ENCODE data around the gene PLEKHN1. TPM values are rescaled to one million over a fixed set of nuclear protein-coding genes. Genes with fewer than 3 reads are reported as not detected.
A peak's percentile ranks its signal among the peaks of the same experiment; 100 is the strongest.

Gene PLEKHN1
- total RNA-seq, 1 donor from 2014 or later, result not detected

DNA sequence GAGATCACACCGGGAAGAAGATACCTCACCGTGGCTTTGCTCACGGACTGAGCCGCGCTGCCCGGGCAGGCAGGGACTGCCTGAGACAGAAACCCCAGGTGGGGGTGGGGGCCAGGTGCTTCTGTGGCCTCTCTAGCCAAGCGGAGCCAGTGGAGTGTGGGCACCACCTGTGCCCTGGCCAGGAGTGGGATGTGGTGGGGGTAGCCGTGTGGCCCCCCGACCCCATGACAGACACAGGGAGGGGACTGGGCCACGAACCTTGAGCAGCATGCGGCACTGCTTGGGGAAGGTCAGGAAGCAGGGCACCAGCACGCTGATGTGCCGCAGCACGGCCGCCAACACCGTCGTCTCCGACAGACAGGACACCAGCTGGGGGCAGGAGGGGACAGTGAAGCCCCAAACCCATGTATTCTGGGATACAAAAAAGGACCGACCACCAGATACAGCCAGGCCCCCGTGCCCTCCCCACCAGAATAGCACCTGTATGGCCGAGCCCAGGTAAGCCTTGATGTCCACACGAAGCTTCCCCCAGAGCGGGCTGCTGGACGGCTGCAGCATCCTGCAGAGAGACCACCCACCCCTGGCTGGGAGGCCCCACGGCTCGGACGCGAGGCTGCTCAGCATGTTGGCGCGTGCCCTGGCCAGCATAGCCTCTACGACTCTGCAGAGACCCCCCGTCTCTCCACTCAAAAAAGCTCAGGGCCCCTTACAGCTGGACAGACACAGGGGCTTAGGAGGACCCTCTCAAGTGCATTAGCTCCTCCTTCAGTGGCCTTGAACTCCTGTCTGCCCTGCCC is 12.6 kb upstream of the PLEKHN1 start:
- intact Hi-C loops (cut with DNase I), result no loop called here
- no peak for ATAC-seq (ENCODE audit: poor library complexity)

DNA sequence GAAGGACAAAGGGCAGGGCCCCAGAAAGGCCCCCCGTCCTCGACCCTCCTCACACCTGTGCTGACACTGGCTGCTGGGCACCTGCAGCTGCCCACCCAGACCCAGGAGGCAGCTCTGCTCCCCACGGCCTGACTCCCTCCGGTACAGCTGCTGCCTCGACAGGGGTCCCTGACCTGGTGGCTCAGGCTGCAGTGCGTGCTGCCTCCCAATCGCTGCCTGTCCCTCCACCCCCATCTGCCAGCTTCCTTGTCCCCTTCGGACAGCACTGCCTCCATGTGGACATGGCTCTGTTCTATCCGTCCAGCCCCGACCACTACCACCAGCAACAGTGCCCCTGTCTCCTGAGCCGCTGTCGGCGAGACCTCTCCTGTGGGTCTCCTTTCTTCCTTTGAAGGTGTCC is 11.4 kb upstream of the PLEKHN1 start:
- intact Hi-C loops (cut with DNase I), result no loop called here
- ATAC-seq (ENCODE audit: poor library complexity) (no peak), DNase-seq (no peak)

More for the DNA sequence above, 12.6 kb upstream of the PLEKHN1 start:
- DNase-seq, result no peak

DNA sequence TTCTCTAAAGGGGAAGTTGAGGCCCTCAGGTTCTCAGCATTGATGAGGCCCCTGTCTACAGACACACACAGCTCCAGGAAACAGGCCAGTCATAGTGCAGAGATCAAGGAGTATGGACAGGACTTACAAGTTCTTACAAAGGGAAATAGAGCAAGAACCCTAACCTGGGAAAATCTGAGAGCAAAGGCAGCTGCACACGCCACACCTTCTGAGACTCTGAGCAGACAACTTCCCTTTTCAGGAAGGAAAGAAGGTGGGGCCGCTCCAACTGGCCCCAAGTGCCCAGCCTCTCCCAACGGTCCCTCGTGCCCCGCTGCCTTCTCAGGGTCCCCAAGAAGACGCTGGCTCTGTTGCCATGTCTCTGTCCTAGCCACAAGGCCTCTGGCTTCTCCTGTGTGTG is 10.8 kb upstream of the PLEKHN1 start:
- DNase-seq, result no peak
- no peak for ATAC-seq (ENCODE audit: poor library complexity)
- intact Hi-C loops (cut with DNase I), result no loop called here

DNA sequence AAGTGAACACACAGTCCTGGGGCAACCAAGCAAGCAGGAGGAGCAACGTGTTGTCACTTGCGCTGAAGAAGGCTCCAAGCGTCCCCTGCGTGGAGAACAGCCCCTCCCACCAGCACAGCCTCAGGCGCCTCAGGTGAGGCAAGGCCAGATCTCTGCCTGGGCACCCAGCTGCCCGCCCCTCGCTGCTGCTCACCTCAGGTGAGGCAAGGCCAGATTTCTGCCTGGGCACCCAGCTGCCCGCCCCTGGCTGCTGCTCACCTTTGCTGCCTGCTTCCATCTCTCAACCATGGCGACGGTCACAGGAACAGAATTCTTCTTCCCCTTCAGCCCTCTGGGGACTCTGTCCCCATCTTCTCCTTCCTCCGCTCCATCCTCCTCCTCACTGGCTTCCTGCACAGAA is 9.6 kb upstream of the PLEKHN1 start:
- no peak for DNase-seq
- intact Hi-C loops (cut with DNase I), result no loop called here
- ATAC-seq (ENCODE audit: poor library complexity), result no peak

DNA sequence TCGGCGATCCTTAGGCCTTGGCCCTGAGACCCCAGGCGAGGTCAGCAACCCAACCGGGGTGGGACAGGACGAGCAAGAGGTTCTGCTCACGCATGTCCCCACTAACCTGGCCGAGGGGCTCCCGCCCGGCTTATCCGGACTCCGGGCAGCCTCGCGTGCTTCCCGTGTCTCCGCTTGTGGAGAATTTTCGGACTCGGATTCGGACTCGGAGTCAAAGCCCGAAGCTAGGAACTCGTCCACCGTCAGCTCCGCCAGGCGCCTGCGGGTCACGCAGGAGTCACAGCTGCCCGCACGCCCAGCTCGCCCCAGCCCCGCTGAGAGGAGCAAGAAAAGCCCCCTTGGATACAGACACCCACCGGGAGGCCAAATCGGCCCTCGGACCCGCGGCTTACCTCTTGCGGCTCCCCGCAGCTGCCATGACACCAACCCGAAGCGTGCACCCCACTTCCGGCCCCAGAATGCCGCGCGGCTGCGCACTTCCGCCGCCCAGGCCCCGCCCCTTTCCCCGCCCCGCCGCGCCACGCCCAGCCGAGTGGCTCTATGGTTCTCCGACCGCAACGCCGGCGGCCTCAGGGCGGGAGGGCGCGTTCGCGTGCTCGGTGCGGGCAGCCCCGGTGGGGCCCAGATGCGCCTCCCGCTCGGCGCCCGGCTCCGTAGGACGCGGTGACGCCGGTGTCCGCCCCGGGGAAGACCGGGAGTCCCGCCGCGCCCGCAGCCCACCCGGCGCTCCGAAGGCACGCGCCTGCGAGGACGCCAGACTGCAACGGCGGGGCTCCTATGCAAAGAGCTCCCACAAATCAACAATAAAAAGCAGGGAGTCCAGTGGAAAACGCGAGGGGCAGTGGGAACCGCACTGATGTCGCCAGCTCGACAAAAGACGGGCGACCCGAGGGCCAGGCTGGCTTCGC is 7.2 kb upstream of the PLEKHN1 start, which contains the start of gene NOC2L:
Gene NOC2L, minus strand, starts transcription at position 434 of the 908 bp plus-strand sequence. Its CDS starts 16 bp downstream, at position 418.
- peak; percentile 96 for DNase-seq
- intact Hi-C loops (cut with DNase I), result no loop called here
- ATAC-seq (ENCODE audit: poor library complexity), result peak; percentile 96

DNA sequence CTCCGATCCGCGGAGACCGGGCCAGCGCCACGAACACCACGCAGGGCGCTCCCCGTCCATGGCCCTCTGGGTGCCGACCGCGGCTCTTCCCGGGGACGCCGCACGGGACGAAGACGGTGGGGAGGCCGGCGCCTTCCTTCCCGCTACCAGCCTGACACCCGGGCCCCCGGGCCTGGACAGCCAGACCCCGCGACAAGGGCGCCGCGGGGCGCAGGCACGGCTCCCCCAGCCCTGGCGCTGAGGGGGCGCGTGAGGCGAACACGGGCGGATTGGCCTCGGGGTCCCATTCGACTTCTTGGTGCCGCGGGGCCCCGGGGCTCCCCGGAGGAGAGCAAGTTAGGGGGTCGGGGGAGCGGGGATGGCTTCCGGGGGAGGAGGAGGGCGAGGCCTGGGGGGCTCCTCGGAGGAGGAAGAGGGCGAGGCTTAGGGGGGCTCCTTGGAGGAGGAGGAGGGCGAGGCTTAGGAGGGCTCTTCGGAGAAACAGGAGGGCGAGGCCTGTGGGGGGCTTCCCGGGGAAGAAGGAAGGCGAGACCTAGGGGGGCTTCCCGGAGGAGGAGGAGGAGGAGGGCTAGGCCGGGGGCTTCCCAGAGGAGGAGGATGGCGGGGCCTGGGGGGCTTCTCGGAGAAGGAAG is 6.4 kb upstream of the PLEKHN1 start:
- intact Hi-C loops (cut with DNase I), result no loop called here
- DNase-seq (no peak), ATAC-seq (ENCODE audit: poor library complexity) (peak; percentile 25)

DNA sequence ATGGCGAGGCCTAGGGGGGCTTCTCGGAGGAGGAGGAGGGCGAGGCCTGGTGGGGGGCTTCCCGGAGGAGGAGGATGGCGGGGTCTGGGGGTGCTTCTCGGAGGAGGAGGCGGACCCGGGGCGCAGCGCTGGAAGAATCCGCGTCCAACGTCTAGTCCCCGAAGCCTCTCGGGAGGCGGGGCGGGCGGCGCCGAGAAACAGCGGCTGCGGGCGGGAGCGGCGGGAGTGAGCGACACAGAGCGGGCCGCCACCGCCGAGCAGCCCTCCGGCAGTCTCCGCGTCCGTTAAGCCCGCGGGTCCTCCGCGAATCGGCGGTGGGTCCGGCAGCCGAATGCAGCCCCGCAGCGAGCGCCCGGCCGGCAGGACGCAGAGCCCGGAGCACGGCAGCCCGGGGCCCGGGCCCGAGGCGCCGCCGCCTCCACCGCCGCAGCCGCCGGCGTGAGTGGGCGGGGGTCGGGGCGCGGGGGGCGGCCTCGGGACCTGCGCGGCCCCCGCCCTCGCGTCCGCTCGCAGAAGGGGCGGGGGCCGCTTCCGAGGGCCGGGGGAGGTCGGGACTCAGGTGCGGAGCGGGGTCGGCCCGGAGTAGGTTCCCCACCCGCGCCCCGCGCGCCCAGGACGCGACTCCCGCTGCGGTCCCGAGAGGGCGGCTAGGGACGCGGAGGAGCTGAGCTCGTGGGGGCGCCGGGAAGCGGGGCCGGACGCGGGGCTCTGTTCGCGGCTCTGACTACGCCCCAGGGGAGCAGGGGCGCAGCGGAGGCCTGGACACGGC is 5.7 kb upstream of the PLEKHN1 start, which contains the start of gene KLHL17:
Gene KLHL17, plus strand, starts transcription at position 222 of the 769 bp plus-strand sequence. Its CDS starts 110 bp downstream, at position 332.
- intact Hi-C loops (cut with DNase I), result no loop called here
- peak; percentile 75 for ATAC-seq (ENCODE audit: poor library complexity)
- peak; percentile 89 for DNase-seq

DNA sequence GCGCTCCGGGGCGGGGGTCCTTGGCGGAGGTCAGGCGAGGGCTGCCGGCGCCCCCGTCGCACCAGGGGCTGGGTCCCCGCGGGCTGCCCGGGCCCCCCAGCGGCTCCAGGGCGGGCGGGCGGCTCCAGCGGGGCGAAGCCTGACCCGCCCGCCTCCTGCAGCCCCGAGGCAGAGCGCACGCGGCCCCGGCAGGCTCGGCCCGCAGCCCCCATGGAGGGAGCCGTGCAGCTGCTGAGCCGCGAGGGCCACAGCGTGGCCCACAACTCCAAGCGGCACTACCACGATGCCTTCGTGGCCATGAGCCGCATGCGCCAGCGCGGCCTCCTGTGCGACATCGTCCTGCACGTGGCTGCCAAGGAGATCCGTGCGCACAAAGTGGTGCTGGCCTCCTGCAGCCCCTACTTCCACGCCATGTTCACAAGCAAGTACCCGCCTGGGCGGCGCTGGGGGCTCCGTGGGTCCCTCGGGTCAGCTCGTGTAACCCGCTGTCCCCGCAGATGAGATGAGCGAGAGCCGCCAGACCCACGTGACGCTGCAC is 5.1 kb upstream of the PLEKHN1 start:
- no peak for DNase-seq
- intact Hi-C loops (cut with DNase I), result no loop called here
- no peak for ATAC-seq (ENCODE audit: poor library complexity)

DNA sequence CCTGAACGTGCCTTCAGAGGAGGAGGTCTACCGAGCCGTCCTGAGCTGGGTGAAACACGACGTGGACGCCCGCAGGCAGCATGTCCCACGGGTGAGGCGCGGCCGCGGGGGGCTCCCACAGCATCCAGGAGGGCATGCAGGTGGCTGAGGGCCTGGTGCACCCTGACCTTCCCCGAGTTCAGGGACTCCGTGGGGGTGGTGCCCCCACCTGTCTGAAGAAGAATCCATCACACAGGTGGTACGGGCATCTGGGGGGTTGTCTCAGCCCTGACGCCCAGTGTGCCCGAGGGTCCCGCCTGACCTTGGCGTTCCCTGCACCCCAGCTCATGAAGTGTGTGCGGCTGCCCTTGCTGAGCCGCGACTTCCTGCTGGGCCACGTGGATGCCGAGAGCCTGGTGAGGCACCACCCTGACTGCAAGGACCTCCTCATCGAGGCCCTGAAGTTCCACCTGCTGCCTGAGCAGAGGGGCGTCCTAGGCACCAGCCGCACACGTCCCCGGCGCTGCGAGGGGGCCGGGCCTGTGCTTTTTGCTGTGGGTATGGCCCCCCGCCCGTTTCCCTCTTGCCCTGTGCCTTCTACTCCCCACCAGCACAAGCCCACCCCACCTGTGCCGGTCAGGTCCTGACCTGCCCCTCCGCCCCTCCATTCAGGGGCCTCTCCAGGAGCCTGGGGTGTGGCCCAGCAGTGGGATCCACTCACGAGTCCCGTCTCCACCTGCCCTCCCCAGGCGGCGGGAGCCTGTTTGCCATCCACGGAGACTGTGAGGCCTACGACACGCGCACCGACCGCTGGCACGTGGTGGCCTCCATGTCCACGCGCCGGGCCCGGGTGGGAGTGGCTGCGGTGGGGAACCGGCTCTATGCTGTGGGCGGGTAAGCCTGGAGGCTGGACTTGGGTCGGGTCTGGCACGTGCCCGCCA is 3.6 kb upstream of the PLEKHN1 start:
- intact Hi-C loops (cut with DNase I), result no loop called here
- no peak for ATAC-seq (ENCODE audit: poor library complexity)
- no peak for DNase-seq

DNA sequence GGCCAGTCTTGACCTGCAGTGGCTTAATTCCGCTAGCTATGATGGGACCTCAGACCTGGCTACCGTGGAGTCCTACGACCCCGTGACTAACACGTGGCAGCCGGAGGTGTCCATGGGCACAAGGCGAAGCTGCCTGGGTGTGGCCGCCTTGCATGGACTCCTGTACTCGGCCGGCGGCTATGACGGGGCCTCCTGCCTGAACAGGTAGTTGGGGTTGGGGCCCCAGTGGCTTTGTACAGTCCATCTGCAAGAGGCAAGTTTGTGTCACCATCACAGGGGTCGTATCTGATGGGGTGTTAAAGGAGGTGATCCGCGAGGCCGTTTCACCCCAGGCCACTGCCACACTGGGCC is 3.0 kb upstream of the PLEKHN1 start:
- ATAC-seq (ENCODE audit: poor library complexity) (no peak), DNase-seq (no peak)
- intact Hi-C loops (cut with DNase I), result no loop called here

DNA sequence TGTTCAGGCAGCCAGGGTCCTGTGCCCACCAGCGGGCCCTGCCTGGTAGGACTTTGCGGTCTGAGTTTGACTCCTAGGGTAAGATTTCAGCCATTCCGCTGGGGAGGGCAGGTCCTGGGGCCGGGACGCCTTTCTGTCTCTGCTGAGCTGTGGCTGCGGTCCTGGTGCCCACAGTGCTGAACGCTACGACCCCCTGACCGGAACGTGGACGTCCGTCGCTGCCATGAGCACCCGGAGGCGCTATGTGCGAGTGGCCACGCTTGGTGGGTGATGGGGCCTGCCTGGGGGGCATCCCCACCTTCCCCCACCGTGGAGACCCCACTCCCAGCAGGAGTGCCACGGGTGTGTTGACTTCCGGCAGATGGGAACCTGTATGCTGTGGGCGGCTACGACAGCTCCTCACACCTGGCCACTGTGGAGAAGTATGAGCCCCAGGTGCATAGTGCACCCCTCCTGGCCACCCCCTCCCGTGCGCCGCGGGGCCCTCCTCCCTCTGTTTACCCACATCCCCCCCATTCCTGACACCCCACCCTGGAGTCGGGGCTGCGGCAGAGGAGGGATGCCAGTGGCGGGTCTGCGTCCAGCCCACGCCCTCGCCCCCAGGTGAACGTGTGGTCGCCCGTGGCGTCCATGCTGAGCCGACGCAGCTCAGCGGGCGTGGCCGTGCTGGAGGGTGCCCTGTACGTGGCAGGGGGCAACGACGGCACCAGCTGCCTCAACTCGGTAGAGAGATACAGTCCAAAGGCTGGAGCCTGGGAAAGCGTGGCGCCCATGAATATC is 2.3 kb upstream of the PLEKHN1 start:
- DNase-seq, result no peak
- intact Hi-C loops (cut with DNase I), result no loop called here

DNA sequence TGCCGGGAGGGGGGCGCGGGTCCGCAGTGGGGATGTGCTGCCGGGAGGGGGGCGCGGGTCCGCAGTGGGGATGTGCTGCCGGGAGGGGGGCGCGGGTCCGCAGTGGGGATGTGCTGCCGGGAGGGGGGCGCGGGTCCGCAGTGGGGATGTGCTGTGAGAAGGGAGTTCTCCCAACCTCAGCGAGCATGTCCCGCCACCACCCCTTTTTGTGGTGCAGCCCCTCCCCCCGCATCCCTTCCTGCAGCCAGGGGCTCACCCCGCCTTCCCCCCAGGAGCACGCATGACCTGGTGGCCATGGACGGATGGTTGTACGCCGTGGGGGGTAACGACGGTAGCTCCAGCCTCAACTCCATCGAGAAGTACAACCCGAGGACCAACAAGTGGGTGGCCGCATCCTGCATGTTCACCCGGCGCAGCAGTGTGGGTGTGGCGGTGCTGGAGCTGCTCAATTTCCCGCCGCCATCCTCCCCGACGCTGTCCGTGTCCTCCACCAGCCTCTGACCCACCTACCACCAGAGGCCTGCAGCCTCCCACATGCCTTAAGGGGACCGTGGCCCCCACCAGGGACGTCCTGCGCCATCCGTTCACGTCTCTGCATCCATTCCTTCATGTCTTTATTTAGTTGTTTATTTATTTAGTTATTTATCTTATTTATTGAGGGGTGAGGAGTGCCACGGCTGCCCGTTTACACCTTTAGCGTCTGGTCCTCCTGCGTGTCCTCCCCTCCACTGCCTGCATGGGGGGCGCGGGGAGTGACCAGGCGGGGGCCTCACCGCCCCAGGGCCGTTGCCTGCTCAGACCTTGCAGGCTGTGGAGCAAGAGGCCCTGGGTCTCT is 1.4 kb upstream of the PLEKHN1 start:
- no peak for ATAC-seq (ENCODE audit: poor library complexity)
- DNase-seq, result no peak
- intact Hi-C loops (cut with DNase I), result no loop called here

More for the DNA sequence above, 2.3 kb upstream of the PLEKHN1 start:
- no peak for ATAC-seq (ENCODE audit: poor library complexity)

DNA sequence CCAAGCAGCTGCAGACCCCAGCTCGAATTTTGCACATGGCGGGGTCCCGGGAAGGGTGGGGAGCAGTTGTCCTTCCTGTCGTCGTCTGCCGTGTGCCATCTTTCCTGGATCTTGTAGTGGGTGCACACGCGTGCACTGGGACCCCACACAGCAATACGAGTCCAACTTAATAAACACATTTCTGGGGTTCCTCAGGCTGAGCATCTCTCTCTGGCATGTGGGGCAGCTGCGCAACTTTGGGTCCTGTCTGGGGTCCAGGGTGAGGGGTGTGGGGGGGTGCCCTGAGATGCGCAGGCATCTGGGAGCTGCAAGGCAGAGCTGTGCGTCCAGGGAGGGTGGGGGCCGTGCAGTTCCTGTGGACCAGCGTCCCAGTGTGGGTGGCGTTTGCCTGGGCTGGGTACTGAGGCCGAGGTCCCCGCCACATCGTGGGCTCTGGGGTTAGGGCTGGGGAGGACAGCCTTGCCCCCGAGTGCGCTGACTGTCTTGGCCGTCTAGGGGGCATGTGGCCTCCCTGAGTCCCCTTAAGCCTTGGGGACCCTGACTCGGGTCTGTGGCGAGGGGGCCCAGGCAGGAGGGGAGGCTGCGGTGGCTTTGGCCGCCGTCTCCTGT is 652 bp upstream of the PLEKHN1 start:
- intact Hi-C loops (cut with DNase I), result no loop called here
- DNase-seq, result no peak
- no peak for ATAC-seq (ENCODE audit: poor library complexity)

DNA sequence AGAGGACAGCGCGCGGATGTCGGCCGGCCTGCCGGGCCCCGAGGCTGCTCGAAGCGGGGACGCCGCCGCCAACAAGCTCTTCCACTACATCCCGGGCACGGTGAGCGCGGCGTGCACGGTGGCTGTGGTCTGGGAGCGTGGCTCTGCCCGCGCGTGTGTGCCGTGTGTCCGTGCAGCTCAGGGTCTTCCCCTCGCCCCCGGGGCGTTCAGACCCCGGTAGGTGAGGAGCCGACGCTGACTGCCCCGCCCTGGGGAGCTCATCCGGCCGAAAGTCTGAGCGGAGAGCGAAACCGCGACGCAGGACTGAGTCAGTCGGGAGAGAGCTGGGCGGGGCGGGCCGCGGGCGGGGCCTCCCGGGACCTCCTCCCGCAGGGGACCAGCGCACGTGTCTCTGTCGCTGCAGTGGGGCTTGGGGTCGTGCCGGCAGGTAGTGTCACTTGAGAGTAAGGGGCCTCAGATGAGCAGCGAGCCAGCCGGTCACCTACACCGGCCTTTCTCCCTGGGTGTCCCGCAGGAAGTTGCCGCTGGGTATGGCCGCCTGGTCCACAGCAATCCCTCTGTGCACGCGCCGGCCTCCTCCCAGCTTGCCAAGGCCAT is 520 bp downstream of the PLEKHN1 start:
- intact Hi-C loops (cut with DNase I), result no loop called here
- DNase-seq, result peak; percentile 83
- ATAC-seq (ENCODE audit: poor library complexity), result peak; percentile 58
